ENCODE data around the gene NGLY1. TPM values are rescaled to one million over a fixed set of nuclear protein-coding genes. Genes with fewer than 3 reads are reported as not detected.

NGLY1 gene
- total and polyA plus RNA-seq, 9 of the 15 experiments (the other 6 are each of a cell fraction or from before 2014, with no cell fraction given) = 52.2 to 124 (median 87.6) TPM

DNA sequence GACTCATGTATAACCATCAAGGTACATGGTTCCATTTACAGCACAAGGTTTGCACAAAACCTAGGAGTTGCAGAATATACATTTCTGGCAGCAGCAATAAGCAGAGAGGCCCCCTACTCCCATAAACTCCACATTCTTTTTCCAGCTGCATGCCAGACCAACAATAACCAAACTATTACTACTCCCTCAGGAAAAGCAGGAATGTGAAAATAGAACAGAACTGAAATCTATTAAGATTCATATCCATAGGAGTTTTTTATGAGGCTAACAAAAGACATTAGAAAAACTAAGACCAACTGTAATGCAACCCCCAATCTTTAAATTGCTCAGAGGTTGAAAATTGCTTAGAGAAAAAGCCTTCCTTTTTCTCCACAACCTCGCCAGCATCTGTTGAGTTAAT, 90.9 kb downstream of the NGLY1 start:
- in situ Hi-C loops (cut with MboI) = no loop called here
- intact Hi-C loops (cut with micrococcal nuclease) = no loop called here
- CTCF ChIA-PET (ENCODE audit: low intra/inter-chr PET ratio) = no interaction called here

More for the DNA sequence above, 90.9 kb downstream of the NGLY1 start:
- FAIRE-seq (no peak), ATAC-seq (no peak), DNase-seq (ENCODE audit: extremely low read depth in 1 of 4, low spot score in 3 of 4) (no peak)
- 0% methylated on average over 1 of the region's 1 CpG for WGBS (ENCODE audit: insufficient coverage, low coverage, missing lambda C conversion rate)
- BruUV-seq (replicated peaks) = no TSS peak
- Histone ChIP-seq H3K9me1 (ENCODE audit: control insufficient read depth, insufficient read depth, low read length) (no peaks in the 10 kb centered on the region), H2AFZ (ENCODE audit: low read depth, low read length) (no peak overlapping the region), H4K20me1 (replicated peaks; ENCODE audit: control insufficient read depth, insufficient read depth, low read length) (no peaks in the 10 kb centered on the region), H3K27ac (ENCODE audit: extremely low read depth, low read depth, low read length) (no peak overlapping the region), H3K9ac (ENCODE audit: insufficient read depth in 1 of 2, low read depth in 2 of 2, low read length in 2 of 2) (no peak overlapping the region), H3K4me2 (ENCODE audit: insufficient read depth, low read length) (no peak overlapping the region), H3K4me3 (no peak overlapping the region), H3K27me3 (ENCODE audit: control insufficient read depth in 2 of 2, insufficient read depth in 2 of 2, low read length in 2 of 2) (peaks cover 12 to 19% of the 10 kb centered on the region in 2 experiments), H3K36me3 (ENCODE audit: control insufficient read depth, insufficient read depth, low read length) (no peaks in the 10 kb centered on the region), H3K4me1 (replicated peaks in 1 of 2; ENCODE audit: control insufficient read depth in 2 of 2, insufficient read depth in 2 of 2, low read length in 2 of 2) (no peaks in the 10 kb centered on the region), H3K79me2 (ENCODE audit: control insufficient read depth, insufficient read depth, low read length) (no peaks in the 10 kb centered on the region), H3K9me3 (replicated peaks; ENCODE audit: control insufficient read depth, insufficient read depth, low read depth, low read length) (no peaks in the 10 kb centered on the region)
- POLR2A ChIA-PET = interaction anchor here (0.5 to 0.7 kb wide), 2 partner anchors 24 to 194 kb away, joined by 3 read pairs; no protein-coding TSS in a partner anchor
- TF ChIP-seq NONO (IDR thresholded peaks at IDR 0.05; ENCODE audit: low read depth in 2 of 2, low read length in 1 of 2) (no peak), MXI1 (IDR thresholded peaks at IDR 0.05; ENCODE audit: low read depth, low read length) (no peak), FIP1L1 (IDR thresholded peaks at IDR 0.05; ENCODE audit: low read depth, low read length, poor library complexity, severe bottlenecking) (no peak), CBX3 (IDR thresholded peaks at IDR 0.05; ENCODE audit: borderline replicate concordance in 1 of 2, low read length in 2 of 2) (no peak)
- TF ChIP-seq, protein P1, sequence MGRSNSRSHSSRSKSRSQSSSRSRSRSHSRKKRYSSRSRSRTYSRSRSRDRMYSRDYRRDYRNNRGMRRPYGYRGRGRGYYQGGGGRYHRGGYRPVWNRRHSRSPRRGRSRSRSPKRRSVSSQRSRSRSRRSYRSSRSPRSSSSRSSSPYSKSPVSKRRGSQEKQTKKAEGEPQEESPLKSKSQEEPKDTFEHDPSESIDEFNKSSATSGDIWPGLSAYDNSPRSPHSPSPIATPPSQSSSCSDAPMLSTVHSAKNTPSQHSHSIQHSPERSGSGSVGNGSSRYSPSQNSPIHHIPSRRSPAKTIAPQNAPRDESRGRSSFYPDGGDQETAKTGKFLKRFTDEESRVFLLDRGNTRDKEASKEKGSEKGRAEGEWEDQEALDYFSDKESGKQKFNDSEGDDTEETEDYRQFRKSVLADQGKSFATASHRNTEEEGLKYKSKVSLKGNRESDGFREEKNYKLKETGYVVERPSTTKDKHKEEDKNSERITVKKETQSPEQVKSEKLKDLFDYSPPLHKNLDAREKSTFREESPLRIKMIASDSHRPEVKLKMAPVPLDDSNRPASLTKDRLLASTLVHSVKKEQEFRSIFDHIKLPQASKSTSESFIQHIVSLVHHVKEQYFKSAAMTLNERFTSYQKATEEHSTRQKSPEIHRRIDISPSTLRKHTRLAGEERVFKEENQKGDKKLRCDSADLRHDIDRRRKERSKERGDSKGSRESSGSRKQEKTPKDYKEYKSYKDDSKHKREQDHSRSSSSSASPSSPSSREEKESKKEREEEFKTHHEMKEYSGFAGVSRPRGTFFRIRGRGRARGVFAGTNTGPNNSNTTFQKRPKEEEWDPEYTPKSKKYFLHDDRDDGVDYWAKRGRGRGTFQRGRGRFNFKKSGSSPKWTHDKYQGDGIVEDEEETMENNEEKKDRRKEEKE (IDR thresholded peaks at IDR 0.05; ENCODE audit: borderline replicate concordance in 1 of 2, control insufficient read depth in 1 of 2, low read depth in 2 of 2, low read length in 1 of 2) = no peak
